Measurements from ENCODE around the gene DCAF6.
"Not testable (repeated sequence)": the region's sequence is repeated elsewhere in the genome, so short reads cannot be mapped to it uniquely, and the experiment has no call there.

DCAF6 gene

DNA sequence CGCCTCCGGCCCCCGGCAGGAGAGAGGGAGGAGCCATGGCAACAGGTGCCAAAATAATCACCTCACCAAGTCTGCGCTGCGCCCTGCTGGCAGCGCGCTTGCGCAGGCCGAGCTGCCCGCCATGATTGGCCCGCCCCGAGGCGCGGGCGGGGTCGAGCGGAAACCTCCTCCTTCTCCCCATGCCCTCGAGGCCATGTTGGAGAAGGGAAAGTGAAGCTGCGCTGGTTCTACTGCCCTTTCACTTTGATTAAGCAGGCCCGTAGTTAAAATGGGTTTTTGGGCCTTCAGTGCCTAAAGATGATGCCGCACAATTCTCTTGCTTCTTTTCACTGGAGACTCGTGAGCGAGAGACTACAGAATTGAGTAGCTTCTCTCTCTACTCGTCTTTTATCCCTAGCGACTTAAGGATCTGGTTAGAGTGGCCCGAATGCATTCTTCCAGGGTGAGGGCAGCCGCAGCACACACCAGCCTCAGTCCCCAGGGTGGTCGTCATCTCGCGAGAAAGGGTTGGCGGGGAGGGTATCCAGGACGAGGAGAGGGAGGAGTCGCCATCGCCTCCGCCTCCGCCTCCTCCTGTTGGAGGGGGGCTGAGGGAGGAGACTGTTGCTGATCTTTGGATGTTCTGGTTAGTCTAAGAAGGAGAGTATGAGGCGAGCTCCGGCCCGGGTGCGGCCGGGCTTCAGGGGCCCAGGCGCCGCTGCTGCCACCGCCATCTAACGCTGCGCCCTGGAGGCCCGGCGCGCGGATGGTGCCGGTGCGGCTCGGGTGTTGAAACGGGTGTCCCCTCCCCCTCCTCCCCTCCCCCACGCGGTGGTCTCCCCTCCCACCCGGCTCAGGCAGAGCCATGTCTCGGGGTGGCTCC, at the start of gene DCAF6:
Gene DCAF6, plus strand, starts transcription at position 616 of the 862 bp plus-strand sequence. Its CDS starts 229 bp downstream, at position 845.
- DNase-seq (ENCODE audit: low spot score), result peak; percentile 97

GRCh38 chr1:167887187-167887586, 49.3 kb upstream of the DCAF6 start:
- DNase-seq (ENCODE audit: low spot score), result not testable (repeated sequence)

GRCh38 chr1:167890400-167890799, 46.1 kb upstream of the DCAF6 start:
- DNase-seq (ENCODE audit: low spot score), result no peak

GRCh38 chr1:167893798-167894197, 42.7 kb upstream of the DCAF6 start:
- DNase-seq (ENCODE audit: low spot score), result no peak

DNA sequence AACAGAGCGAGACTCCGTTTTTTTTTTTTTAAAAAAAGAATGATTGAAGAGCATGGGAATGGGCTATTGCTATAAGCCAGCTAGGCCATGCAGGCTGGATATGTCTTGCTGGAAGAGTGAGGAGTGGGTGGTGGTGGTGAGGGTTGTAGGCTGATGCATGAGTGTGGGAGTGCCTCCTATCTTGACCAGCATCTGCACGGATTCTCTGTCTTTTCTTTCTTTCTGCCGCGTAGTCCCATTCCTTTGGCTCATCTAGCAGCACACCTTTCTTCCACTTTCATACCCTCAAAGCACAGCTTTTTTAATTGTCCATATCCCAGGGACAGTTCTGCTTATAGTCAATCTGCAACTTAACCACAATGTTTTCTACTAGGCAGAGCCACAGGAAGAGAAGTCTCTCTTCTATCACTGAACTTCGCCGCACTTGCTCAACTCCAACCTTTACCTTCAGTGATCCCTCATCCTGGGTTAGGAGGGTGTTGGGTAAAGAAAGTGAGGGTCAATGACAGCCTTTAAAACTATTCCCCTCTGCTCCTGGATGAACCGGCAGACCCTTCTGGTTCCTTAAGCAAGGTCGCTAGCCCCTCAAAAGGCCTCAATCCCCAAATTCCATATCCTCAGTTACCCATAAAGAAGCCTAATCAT, 37.8 kb upstream of the DCAF6 start:
- DNase-seq (ENCODE audit: low spot score), result no peak

DNA sequence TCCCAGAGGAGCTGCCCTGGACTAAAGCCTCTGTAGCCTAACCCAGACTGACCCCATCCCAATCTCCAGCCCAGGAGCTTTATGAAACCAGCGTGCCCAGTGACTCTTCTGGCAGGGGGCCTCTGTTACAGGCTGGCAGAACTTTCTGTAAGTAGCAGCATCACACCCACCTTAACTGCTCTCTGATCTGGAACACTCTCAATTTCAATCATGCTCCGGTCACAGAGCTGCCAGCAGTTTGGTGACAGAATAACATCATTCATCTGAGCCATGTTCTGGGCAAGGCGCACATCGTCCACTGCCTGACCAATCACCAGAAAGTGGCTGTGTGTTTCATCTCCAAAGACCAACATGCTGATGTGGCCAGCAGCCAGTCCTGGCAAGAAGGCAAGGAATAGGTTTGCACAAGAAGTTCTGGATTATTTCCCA, 37.2 kb upstream of the DCAF6 start:
- DNase-seq (ENCODE audit: low spot score), result no peak

- no peak for DNase-seq (ENCODE audit: low spot score)
Observed at GRCh38 chr1:167900907-167901306, 35.6 kb upstream of the DCAF6 start.

DNA sequence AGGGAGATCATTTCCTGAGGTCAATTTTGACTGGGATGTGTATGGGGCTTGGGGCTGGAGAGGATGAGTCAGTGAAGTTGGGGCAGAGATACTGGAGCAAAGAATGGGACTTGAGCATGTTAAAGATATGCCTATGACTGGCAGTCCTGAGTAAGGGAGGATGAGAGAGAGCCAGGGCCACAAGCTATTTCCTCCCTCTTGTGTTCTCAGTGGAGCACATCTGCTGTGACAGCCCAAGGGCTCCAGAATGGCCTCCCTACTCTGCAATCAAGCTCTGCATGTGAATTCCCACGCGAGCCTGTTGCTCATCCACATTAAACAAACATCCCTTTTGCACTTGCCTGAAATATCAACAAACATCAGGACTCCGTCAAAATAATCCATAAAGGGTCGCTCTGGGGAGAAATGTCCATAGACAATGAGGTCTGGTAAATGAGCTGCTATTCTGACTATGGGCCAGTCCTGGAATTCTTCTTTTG, 31.8 kb upstream of the DCAF6 start:
- DNase-seq (ENCODE audit: low spot score), result no peak

- no peak for DNase-seq (ENCODE audit: low spot score)
Observed at GRCh38 chr1:167905182-167905581, 31.3 kb upstream of the DCAF6 start.

GRCh38 chr1:167905671-167906070, 30.8 kb upstream of the DCAF6 start:
- DNase-seq (ENCODE audit: low spot score), result no peak

- no peak for DNase-seq (ENCODE audit: low spot score)
Observed at GRCh38 chr1:167909691-167910180, 26.7 kb upstream of the DCAF6 start.

DNA sequence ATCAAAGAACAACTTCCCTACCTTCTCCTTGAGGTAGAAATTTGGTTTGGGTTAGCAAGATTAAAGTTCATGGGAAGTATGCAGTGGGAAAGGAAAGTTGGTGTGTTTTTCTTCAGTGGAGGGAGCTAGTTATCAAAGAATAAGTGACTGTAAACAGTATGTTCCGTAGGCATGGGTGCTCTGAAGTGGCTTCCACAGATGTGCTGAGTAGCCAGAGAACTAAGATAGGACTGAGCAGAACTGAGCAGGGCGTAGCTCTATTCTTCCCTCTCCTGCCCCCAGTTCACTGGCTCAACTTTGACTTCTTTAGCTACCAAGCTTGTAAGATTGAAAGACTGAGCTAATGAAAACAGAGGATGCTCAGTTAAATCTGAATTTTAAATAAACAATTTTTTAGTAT, 26.0 kb upstream of the DCAF6 start:
- DNase-seq (ENCODE audit: low spot score), result no peak

DNA sequence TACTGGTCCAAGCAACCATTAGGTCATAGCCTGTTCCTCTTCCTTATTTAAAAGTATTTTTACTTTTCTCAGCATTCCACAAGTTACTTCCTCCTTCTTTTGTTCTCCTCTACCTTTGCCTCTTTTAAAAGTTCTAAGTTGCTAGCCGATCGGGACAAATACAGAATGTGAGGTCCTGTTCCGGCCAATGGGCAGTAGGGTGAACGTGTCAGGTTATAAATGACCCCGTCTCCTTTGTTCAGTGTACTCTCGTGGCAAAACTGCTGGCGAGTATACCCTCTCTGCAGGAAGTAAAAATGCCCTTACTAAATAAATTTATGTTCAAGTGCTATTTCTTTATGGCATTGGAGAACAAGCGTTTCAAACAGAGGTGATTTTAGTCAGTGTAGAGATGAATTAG, 25.1 kb upstream of the DCAF6 start:
- no peak for DNase-seq (ENCODE audit: low spot score)

- DNase-seq (ENCODE audit: low spot score), result no peak
Observed at GRCh38 chr1:167912294-167912693, 24.2 kb upstream of the DCAF6 start.

GRCh38 chr1:167913895-167914496, 22.5 kb upstream of the DCAF6 start, which contains the start of gene ADCY10:
Gene ADCY10, minus strand, starts transcription at chr1:167914134. Its CDS starts 8,994 bp downstream, at chr1:167905140.
- DNase-seq (ENCODE audit: low spot score), result no peak

- DNase-seq (ENCODE audit: low spot score), result no peak
Observed at GRCh38 chr1:167915569-167915968, 20.9 kb upstream of the DCAF6 start.

DNA sequence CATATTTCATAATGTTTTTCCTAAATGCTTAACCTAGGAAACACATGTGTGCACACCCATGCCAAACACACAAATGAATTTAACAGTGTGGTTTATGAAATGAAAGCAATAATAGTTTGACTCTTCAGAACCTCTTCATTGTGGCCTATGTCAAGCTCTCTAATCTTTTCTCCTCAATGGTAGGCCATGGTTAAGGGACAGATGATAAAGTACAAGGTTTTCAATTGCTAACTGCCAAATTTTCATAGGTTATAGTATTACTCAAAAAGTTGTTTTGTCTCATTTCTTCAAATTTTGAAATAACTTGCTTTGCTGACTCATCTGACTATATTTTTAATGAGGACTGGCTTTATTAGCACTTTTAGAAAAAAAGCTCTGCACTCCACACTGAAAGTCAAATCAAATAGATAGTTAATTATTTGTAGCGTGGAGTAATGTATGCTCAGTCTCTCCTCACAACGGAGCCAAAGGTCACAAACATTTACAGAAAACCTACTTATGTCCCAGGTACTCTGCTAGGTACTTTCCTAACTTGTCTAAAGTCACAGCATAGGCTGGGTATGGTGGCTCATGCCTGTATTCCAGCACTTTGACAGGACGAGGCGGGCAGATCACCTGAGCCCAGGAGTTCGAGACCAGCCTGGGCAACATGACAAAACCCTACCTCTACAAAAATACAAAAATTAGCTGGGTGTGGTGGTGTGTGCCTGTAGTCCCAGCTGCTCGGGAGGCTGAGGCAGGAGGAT, 19.5 kb upstream of the DCAF6 start:
- no peak for DNase-seq (ENCODE audit: low spot score)

DNA sequence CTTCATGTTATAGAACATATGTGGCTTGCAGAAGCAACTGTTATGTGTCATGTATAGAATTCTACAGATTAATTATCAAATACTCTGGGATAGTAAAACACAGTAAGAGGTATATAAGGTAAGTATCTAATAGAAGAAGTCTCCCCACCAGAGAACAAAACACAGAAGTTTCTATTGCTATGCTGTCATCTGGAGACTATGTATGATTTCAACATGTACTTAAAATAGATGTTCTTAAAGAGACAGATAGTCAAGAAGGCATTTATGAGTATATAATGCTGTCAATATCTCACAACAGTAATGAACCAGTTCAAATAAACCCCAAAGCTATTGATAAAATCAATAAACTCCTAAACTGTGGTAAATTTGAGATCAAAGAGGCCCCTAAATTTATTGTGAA, 14.5 kb upstream of the DCAF6 start:
- DNase-seq (ENCODE audit: low spot score), result no peak

- DNase-seq (ENCODE audit: low spot score), result no peak
Observed at GRCh38 chr1:167922611-167923074, 13.8 kb upstream of the DCAF6 start.

- DNase-seq (ENCODE audit: low spot score), result no peak
Observed at GRCh38 chr1:167923324-167924056, 13.0 kb upstream of the DCAF6 start.

DNA sequence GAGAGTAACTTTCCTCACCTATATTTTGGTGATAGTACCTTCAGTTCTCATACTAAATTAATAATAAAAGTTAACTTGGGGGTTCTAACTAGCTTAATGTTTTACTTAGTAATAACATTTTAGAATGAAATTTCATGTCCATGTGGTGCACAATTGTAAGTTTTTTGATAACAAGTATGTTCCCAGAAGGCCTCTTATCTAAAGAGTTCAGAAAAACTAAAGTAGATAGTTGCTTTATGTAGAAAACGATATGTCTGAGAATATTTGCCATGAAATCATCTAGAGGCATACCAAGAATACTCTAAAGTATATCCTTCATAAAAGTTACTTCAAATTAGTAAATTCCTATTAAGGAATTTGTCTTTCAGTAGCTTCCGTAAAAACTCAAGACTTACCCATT, 12.4 kb upstream of the DCAF6 start:
- DNase-seq (ENCODE audit: low spot score), result no peak

Data from ecto neural progenitor cell (in vitro differentiated cells).